ENCODE results near the gene MAP3K14. TPM values are rescaled to one million over a fixed set of nuclear protein-coding genes. Genes with fewer than 3 reads are reported as not detected.

MAP3K14 gene
- total and polyA plus RNA-seq, 10 of the 15 experiments (the other 5 are each of a cell fraction or from before 2014, with no cell fraction given) = 2.1 to 33.3 (median 19.7) TPM

DNA sequence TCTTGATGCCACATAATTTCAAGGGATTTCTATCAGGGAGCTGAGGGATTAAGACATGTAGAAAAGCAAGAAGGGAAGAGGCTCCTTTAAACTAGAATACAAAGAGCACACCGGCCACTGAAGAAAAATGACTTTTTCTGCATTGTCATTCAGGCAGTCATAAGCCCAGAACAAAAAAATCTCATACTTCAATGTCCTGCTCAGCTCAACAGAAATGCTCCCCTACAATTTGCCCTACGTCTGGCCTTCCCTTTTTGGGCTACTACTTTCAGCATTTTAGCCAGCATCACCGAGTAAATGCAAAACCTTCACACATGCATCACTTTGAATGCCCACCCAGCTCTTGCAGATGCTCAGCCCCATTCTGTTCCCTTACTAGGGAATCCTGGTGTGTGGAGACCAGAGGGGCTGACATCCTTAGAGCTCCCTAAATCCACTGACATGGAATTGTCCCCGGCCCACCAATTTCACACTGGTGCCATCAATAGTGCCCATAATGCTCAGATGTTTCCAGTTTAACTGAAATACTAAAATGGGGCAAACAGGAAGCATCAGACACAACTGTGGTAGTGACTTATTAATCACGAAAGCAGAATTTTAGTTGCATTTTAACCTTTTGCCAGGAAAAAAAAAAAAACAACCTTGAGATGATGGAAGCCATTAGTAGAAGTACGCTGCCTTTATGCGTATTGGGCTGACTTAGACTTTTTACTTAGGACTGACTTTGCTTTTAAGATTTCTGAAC, 2.7 kb downstream of the MAP3K14 start:
- intact Hi-C loops (cut with micrococcal nuclease; ENCODE audit: unreplicated experiment) = loop anchor here (2.0 kb wide), 1 partner anchor 71 kb away; no protein-coding TSS in a partner anchor
- in situ Hi-C loops (cut with MboI) = no loop called here
- H3K4me2 ChIP-seq (ENCODE audit: control insufficient read depth, insufficient read depth) = peak overlapping the region; percentile 80
- no peak overlapping the region for H2AFZ ChIP-seq (ENCODE audit: control insufficient read depth, low read depth, low read length)
- CTCF ChIA-PET = interaction anchor here (0.6 to 13.2 kb wide), 12 partner anchors 13 to 95 kb away, joined by 3 to 194 read pairs (median 3); no protein-coding TSS in a partner anchor
- POLR2A ChIA-PET = interaction anchor here (0.6 to 11.6 kb wide), 15 partner anchors 10 to 1779 kb away, joined by 3 to 203 read pairs (median 5); partner anchors contain the start of gene FMNL1
- no peaks in the 10 kb centered on the region for H3K27me3 ChIP-seq (replicated peaks in 1 of 2; ENCODE audit: control insufficient read depth in 2 of 2, insufficient read depth in 2 of 2, low read length in 1 of 2)
- FAIRE-seq (no peak), DNase-seq (ENCODE audit: low read depth, low spot score) (no peak), ATAC-seq (no peak)
- peaks cover 3 to 12% of the 10 kb centered on the region in 2 experiments for H3K36me3 ChIP-seq (ENCODE audit: control insufficient read depth in 2 of 2, insufficient read depth in 2 of 2, low read length in 1 of 2)
- H3K9ac ChIP-seq (ENCODE audit: control insufficient read depth, insufficient read depth, low read length) = peak overlapping the region; percentile 95
- H3K79me2 ChIP-seq (ENCODE audit: control insufficient read depth, insufficient read depth, low read length) = peaks cover 75% of the 10 kb centered on the region
- RAD21 ChIA-PET (ENCODE audit: unreplicated experiment) = interaction anchor here (0.7 to 9.6 kb wide), 15 partner anchors 11 to 165 kb away, joined by 3 to 216 read pairs (median 5); no protein-coding TSS in a partner anchor
- H4K20me1 ChIP-seq (ENCODE audit: control insufficient read depth, insufficient read depth) = no peaks in the 10 kb centered on the region
- H3K27ac ChIP-seq (ENCODE audit: control insufficient read depth, insufficient read depth) = peak overlapping the region; percentile 91
- BruUV-seq (replicated peaks) = no TSS peak
- 2% methylated on average over 7 of the region's 7 CpGs for WGBS (ENCODE audit: insufficient coverage, insufficient replicate concordance, low lambda C conversion rate, missing lambda C conversion rate)
- H3K9me3 ChIP-seq (replicated peaks; ENCODE audit: control insufficient read depth, insufficient read depth, low read length) = no peaks in the 10 kb centered on the region
- peaks cover 48% of the 10 kb centered on the region for H3K4me1 ChIP-seq (ENCODE audit: control insufficient read depth, insufficient read depth, low read length)
- H3K4me3 ChIP-seq = peak overlapping the region; percentile 92
- SMC1A ChIA-PET (ENCODE audit: uncharacterized antibody, unreplicated experiment) = interaction anchor here (0.9 to 17.3 kb wide), 18 partner anchors 9 to 95 kb away, joined by 3 to 171 read pairs (median 6); no protein-coding TSS in a partner anchor
- TF ChIP-seq PAX5 (IDR thresholded peaks at IDR 0.05; ENCODE audit: borderline replicate concordance, low read depth, low read length) (no peak), SUPT20H (IDR thresholded peaks at IDR 0.05; ENCODE audit: borderline replicate concordance, control insufficient read depth, low read depth, low read length) (no peak), YBX1 (IDR thresholded peaks at IDR 0.05) (no peak), TARDBP (IDR thresholded peaks at IDR 0.05; ENCODE audit: borderline replicate concordance) (no peak), TAF1 (IDR thresholded peaks at IDR 0.05; ENCODE audit: borderline replicate concordance, low read depth, low read length) (no peak), IKZF1 (conservative IDR thresholded peaks at IDR 0.05) (0 out of 2 replicates have a peak, but pooled peaks have one; percentile 7), POLR2AphosphoS5 (IDR thresholded peaks at IDR 0.05; ENCODE audit: low read length) (0 out of 2 replicates have a peak, but pooled peaks have one; percentile 6), IKZF2 (IDR thresholded peaks at IDR 0.05) (no peak), RAD21 (IDR thresholded peaks at IDR 0.05; ENCODE audit: insufficient read depth, low read depth, low read length) (no peak), POU2F2 (IDR thresholded peaks at IDR 0.05; ENCODE audit: borderline replicate concordance, low read depth, low read length) (0 out of 3 replicates have a peak, but pooled peaks have one; percentile 61), SMAD1 (IDR thresholded peaks at IDR 0.05; ENCODE audit: low read depth, partially characterized antibody) (no peak), FOXK2 (IDR thresholded peaks at IDR 0.05) (no peak)
- TF ChIP-seq, protein P1, sequence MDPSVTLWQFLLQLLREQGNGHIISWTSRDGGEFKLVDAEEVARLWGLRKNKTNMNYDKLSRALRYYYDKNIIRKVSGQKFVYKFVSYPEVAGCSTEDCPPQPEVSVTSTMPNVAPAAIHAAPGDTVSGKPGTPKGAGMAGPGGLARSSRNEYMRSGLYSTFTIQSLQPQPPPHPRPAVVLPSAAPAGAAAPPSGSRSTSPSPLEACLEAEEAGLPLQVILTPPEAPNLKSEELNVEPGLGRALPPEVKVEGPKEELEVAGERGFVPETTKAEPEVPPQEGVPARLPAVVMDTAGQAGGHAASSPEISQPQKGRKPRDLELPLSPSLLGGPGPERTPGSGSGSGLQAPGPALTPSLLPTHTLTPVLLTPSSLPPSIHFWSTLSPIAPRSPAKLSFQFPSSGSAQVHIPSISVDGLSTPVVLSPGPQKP (IDR thresholded peaks at IDR 0.05; ENCODE audit: low read depth, low read length) = no peak
- TF ChIP-seq, protein P2, sequence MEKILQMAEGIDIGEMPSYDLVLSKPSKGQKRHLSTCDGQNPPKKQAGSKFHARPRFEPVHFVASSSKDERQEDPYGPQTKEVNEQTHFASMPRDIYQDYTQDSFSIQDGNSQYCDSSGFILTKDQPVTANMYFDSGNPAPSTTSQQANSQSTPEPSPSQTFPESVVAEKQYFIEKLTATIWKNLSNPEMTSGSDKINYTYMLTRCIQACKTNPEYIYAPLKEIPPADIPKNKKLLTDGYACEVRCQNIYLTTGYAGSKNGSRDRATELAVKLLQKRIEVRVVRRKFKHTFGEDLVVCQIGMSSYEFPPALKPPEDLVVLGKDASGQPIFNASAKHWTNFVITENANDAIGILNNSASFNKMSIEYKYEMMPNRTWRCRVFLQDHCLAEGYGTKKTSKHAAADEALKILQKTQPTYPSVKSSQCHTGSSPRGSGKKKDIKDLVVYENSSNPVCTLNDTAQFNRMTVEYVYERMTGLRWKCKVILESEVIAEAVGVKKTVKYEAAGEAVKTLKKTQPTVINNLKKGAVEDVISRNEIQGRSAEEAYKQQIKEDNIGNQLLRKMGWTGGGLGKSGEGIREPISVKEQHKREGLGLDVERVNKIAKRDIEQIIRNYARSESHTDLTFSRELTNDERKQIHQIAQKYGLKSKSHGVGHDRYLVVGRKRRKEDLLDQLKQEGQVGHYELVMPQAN (conservative IDR thresholded peaks at IDR 0.05) = no peak
- TF ChIP-seq, protein P3, sequence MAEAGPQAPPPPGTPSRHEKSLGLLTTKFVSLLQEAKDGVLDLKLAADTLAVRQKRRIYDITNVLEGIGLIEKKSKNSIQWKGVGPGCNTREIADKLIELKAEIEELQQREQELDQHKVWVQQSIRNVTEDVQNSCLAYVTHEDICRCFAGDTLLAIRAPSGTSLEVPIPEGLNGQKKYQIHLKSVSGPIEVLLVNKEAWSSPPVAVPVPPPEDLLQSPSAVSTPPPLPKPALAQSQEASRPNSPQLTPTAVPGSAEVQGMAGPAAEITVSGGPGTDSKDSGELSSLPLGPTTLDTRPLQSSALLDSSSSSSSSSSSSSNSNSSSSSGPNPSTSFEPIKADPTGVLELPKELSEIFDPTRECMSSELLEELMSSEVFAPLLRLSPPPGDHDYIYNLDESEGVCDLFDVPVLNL (IDR thresholded peaks at IDR 0.05; ENCODE audit: low read depth, low read length) = no peak
- TF ChIP-seq, protein P4, sequence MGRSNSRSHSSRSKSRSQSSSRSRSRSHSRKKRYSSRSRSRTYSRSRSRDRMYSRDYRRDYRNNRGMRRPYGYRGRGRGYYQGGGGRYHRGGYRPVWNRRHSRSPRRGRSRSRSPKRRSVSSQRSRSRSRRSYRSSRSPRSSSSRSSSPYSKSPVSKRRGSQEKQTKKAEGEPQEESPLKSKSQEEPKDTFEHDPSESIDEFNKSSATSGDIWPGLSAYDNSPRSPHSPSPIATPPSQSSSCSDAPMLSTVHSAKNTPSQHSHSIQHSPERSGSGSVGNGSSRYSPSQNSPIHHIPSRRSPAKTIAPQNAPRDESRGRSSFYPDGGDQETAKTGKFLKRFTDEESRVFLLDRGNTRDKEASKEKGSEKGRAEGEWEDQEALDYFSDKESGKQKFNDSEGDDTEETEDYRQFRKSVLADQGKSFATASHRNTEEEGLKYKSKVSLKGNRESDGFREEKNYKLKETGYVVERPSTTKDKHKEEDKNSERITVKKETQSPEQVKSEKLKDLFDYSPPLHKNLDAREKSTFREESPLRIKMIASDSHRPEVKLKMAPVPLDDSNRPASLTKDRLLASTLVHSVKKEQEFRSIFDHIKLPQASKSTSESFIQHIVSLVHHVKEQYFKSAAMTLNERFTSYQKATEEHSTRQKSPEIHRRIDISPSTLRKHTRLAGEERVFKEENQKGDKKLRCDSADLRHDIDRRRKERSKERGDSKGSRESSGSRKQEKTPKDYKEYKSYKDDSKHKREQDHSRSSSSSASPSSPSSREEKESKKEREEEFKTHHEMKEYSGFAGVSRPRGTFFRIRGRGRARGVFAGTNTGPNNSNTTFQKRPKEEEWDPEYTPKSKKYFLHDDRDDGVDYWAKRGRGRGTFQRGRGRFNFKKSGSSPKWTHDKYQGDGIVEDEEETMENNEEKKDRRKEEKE (IDR thresholded peaks at IDR 0.05) = no peak

Data from GM12878 (cell line).